ENCODE data around the gene LIMS1.
"Not testable (repeated sequence)": the region's sequence is repeated elsewhere in the genome, so short reads cannot be mapped to it uniquely, and the experiment has no call there.

DNA sequence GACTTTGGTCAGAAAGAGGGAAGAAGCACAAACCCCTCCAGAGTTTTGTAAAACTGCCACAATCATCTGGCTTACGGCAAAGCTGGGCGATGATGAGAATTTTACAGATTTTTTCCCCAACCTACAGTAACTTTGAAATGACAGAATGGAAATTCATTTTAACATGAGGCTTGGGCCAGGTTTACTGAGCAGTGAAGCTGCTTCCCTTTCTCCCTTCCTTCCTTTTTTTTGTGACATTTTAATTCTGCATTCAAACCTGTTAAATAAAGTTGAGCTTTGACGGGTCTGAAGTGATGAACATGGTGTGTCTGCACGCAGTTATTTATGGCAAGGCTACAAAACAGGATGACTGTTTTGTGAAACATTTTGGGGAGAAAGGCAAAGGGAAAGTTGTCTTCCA lies 123.2 kb downstream of the LIMS1 start:
- not testable (repeated sequence) for TF ChIP-seq CTCF (IDR thresholded peaks at IDR 0.05); EZH2 (IDR thresholded peaks at IDR 0.05; ENCODE audit: borderline replicate concordance, insufficient read depth, low read depth, low read length, poor library complexity, severe bottlenecking)

Data from B cell (primary cell).